Testis (tissue), 3 donors: Measurements from ENCODE around the gene HSPBP1. TPM values are rescaled to one million over a fixed set of nuclear protein-coding genes. Genes with fewer than 3 reads are reported as not detected.

Experiments
- DNase-seq: peaks from one replicate; pipeline ENCODE4 v3.0.0-alpha.2; 2019
- H3K27ac ChIP-seq, 2 donors: fragments of 200-600 bp; sonication (generic); one replicate each; pipeline ENCODE4 v1.5.1; 2019
- H3K27me3 ChIP-seq: fragments of 200-600 bp; sonication (generic); one replicate; pipeline ENCODE4 v1.5.1; 2019
- H3K36me3 ChIP-seq: fragments of 200-600 bp; sonication (generic); one replicate; pipeline ENCODE4 v1.5.1; 2017; ENCODE audit warnings: low read depth; ENCODE audit errors: missing control alignments
- H3K4me1 ChIP-seq: fragments of 200-600 bp; sonication (generic); one replicate; pipeline ENCODE4 v1.5.1; 2019
- H3K4me3 ChIP-seq, 2 donors: fragments of 200-600 bp; sonication (generic); one replicate each; pipeline ENCODE4 v1.5.1; 2017 to 2019
- H3K9me3 ChIP-seq: fragments of 200-600 bp; sonication (generic); one replicate; pipeline ENCODE4 v1.5.1; 2017
- POLR2A ChIP-seq: fragments of 450-650 bp; IDR thresholded peaks from one replicate; pipeline ENCODE4 v1.6.1; 2017; ENCODE audit warnings: antibody characterized with exemption, mild to moderate bottlenecking, moderate library complexity
- WGBS, 2 donors: methylation state at CpG; one replicate each; pipeline ENCODE4 v1.1.5; 2018; 5-methylcytosine and 5-hydroxymethylcytosine counted together
- intact Hi-C: fragments of 100-400 bp; cut with DNase I; formaldehyde crosslinking; loops from one replicate; pipeline ENCODE4 v1.15.1; 2023; ENCODE audit warnings: low total_unique reads
- polyA plus RNA-seq: library from polyadenylated mRNA; stranded (reverse); fragments of 350-450 nt; fragmentation: Illumina TruSeq; extraction: RNeasy Lipid Tissue Mini Kit (QIAGEN cat#74804); gene quantifications from one replicate; pipeline ENCODE4 v1.2.3, GENCODE V29; 2014; ENCODE audit warnings: low read depth, low replicate concordance; ENCODE audit not compliant: insufficient read depth
- total RNA-seq, 2 donors: library from RNA; depleted of rRNA; stranded (reverse); fragments of >200 nt; gene quantifications; one replicate each; pipeline ENCODE4 v1.2.3, GENCODE V29; 2016
- TF ChIP-seq, protein P1 (sequence below), 3 experiments: fragments of 450-650 bp in 2 of 3; fragments of 200-600 bp in 1 of 3; sonication (generic) in 1 of 3; IDR thresholded peaks; one replicate each; pipeline ENCODE4 v1.5.1; 2016 to 2019; ENCODE audit warnings: antibody characterized with exemption in 3 of 3, mild to moderate bottlenecking in 2 of 3, moderate library complexity in 1 of 3

Gene HSPBP1
- total and polyA plus RNA-seq, 3 donors from 2014 or later = 42.7 to 48.2 (median 43.5) TPM

DNA sequence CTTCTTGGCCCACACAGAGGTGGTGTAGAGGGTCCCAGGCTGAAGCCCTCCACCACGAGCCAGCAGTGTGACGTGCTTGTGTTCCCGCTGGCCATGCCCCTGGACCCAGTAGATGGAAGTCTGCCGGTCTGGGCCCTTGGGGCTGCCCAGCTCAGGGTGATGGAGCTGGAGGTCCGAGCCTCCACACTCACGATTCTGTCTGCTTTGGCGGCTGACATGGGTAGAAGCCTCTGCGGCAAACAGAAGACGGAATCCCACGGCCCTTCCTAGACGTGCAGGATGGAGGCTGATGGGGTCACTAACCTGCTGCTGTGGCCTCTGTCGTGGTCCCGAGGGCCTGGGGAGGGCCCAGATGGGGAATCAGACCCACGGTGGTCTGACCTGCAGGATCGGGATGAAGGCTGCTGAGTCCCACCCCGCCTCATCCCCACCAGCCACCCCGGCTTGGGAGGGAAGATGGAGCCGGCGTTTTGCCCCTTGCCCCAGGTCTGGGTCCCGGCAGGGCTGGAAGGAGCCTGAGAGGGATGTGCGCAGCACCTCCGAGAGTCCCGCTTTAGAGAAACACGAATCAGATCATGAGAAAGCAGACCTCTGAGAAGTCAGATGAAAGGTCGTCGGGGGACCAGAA, 55.8 kb downstream of the HSPBP1 start:
- Histone ChIP-seq H3K4me3 (no peak overlapping the region), H3K36me3 (no peaks in the 10 kb centered on the region), H3K9me3 (no peaks in the 10 kb centered on the region), H3K27me3 (no peaks in the 10 kb centered on the region), H3K27ac (no peak overlapping the region), H3K4me1 (no peaks in the 10 kb centered on the region)
- TF ChIP-seq, protein P1, sequence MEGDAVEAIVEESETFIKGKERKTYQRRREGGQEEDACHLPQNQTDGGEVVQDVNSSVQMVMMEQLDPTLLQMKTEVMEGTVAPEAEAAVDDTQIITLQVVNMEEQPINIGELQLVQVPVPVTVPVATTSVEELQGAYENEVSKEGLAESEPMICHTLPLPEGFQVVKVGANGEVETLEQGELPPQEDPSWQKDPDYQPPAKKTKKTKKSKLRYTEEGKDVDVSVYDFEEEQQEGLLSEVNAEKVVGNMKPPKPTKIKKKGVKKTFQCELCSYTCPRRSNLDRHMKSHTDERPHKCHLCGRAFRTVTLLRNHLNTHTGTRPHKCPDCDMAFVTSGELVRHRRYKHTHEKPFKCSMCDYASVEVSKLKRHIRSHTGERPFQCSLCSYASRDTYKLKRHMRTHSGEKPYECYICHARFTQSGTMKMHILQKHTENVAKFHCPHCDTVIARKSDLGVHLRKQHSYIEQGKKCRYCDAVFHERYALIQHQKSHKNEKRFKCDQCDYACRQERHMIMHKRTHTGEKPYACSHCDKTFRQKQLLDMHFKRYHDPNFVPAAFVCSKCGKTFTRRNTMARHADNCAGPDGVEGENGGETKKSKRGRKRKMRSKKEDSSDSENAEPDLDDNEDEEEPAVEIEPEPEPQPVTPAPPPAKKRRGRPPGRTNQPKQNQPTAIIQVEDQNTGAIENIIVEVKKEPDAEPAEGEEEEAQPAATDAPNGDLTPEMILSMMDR (IDR thresholded peaks at IDR 0.05) = no peak
- TF ChIP-seq POLR2A = no peak
- no peak for DNase-seq
- WGBS, 2 donors = 80 to 85% methylated on average over 18 to 26 of the region's 26 CpGs
- intact Hi-C loops = no loop called here

DNA sequence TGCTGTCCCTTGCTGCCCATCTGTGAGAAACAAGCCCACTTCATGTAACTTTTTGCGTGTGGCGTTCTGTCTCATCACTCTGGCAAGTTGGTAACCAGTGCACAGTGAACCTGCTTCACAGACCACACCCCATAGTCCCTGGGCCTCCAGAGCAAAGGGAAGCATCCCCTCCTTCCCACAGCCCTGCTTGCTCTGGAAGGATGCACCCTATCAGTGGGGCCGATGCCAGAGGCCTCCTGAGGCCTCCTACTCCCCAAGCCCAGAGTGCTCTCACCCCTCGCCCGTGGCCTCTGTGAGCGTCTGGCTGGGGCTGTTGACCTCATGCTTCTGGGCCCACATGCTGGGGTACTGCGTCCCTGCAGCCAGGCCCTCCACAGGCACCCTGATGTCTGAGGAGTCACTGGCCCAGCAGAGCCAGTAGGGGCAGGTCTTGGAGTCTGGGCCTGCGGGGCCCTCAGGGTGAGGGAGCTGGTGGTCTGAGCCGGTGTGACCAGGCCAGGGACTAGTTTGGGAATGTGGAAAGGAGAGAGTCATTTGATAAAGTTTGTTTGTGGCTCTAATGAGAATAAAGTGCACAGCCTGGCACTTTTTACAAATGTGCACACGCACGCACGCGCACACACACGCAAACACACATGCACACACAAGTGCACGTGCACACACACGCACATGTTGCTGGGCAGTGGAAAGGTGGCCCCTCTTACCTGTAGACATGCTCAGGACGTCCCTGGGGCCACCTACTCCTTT, 56.4 kb downstream of the HSPBP1 start:
- Histone ChIP-seq H3K4me3 (no peak overlapping the region), H3K4me1 (no peaks in the 10 kb centered on the region), H3K27me3 (no peaks in the 10 kb centered on the region), H3K27ac (no peak overlapping the region), H3K36me3 (no peaks in the 10 kb centered on the region), H3K9me3 (no peaks in the 10 kb centered on the region)
- 83 to 84% methylated on average over 15 to 17 of the region's 17 CpGs for WGBS, 2 donors
- TF ChIP-seq POLR2A = no peak
- TF ChIP-seq, protein P1 (IDR thresholded peaks at IDR 0.05) = no peak
- DNase-seq = no peak
- intact Hi-C loops = no loop called here

DNA sequence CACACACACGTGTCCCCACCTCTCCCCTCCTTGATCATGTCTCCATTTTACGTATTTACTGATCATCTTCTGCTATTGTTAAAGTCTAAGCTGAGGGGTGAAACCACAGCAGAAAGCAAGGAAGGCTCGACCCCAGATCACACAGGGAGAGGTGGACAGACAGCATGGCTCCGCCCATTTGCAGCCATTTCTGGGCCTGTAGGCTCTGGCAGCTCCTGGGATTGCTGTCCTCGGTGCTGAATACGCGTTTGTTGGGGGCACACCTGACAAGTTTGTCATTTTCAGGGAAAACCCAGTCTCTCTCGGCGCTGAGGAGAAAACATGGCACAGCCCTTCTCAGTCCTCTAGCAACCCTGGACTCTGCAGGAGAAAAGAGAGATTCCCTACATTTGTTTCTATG, 59.4 kb downstream of the HSPBP1 start:
- H3K27ac ChIP-seq = no peak overlapping the region
- no peak overlapping the region for H3K4me3 ChIP-seq
- 73 to 79% methylated on average over 9 of the region's 9 CpGs for WGBS, 2 donors
- no peaks in the 10 kb centered on the region for H3K9me3 ChIP-seq
- TF ChIP-seq, protein P1 (IDR thresholded peaks at IDR 0.05) = no peak
- TF ChIP-seq POLR2A = no peak
- no peaks in the 10 kb centered on the region for H3K36me3 ChIP-seq
- H3K27me3 ChIP-seq = no peaks in the 10 kb centered on the region
- intact Hi-C loops = no loop called here
- peaks cover 11% of the 10 kb centered on the region for H3K4me1 ChIP-seq
- no peak for DNase-seq

DNA sequence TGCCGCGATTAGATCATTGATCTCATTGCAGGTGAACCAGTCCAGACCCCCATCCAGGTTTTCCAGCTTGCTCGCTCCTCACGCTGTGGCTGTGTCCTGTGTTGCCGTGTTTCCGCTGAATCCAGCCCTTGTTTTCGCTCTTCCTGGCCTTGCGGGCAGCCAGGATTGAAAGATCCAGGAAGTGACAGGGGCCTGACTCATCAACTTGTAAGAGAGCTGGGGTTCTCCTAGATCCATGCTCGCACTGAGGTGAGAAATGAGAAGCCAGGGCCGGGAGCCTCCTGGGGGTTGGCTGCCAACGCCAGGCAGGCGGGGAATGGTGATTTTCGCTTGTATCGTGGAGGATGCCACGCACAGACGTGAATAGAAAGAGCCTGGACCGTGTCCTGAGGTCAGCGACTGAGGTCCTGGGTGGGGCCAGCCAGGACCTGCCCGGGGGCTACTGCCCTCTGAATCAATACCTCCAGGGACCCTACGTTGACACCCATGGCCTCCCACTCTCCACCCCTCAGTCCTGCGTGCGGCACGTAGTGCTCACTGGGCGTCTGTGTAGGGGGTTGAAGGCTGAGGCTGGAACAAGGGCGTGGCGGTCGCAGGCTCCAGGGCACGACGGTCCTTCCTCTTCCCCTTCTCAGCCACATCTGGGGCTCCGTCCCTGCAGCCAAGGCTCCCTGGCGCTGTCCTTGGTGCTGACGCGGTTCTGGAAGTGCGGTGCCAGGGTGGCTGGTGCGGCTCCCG, 63.3 kb downstream of the HSPBP1 start:
- Histone ChIP-seq H3K27ac (no peak overlapping the region), H3K4me3 (peak overlapping the region in 1 of 2 donors; percentile 29), H3K27me3 (no peaks in the 10 kb centered on the region), H3K9me3 (no peaks in the 10 kb centered on the region), H3K36me3 (no peaks in the 10 kb centered on the region), H3K4me1 (peaks cover 11% of the 10 kb centered on the region)
- TF ChIP-seq, protein P1 (IDR thresholded peaks at IDR 0.05) = no peak
- no peak for TF ChIP-seq POLR2A
- intact Hi-C loops = no loop called here
- 4 to 5% methylated on average over 14 to 36 of the region's 36 CpGs for WGBS, 2 donors
- peak; percentile 83 for DNase-seq
